Measurements from ENCODE around the gene CBX5. TPM values are rescaled to one million over a fixed set of nuclear protein-coding genes. Genes with fewer than 3 reads are reported as not detected.

CBX5 gene
- total and polyA plus RNA-seq, 9 of the 15 experiments (the other 6 are each of a cell fraction or from before 2014, with no cell fraction given), result 32.6 to 102 (median 59.2) TPM

GRCh38 chr12:54286042-54287030 is 6.4 kb upstream of the CBX5 start (continued):
- TF ChIP-seq CTCFL (IDR thresholded peaks at IDR 0.05; ENCODE audit: borderline replicate concordance, insufficient read depth, low read depth, low read length, poor library complexity, severe bottlenecking) (no peak), ZNF133 (CRISPR knock-in tag; IDR thresholded peaks at IDR 0.05) (no peak), IRF2 (CRISPR knock-in tag; IDR thresholded peaks at IDR 0.05) (no peak), TCF7 (IDR thresholded peaks at IDR 0.05; ENCODE audit: borderline replicate concordance) (no peak), RBBP5 (IDR thresholded peaks at IDR 0.05; ENCODE audit: borderline replicate concordance, insufficient read depth, low read length, poor library complexity, severe bottlenecking) (no peak), RERE (CRISPR knock-in tag; IDR thresholded peaks at IDR 0.05; ENCODE audit: borderline replicate concordance) (no peak), RAD21 (CRISPR knock-in tag; conservative IDR thresholded peaks at IDR 0.05 in 1 of 2, IDR thresholded peaks at IDR 0.05 in 1 of 2) (peak in 1 of 2 experiments; percentile 10; a peak in 1 of 4 replicates), KDM2B (CRISPR knock-in tag; IDR thresholded peaks at IDR 0.05) (no peak), CBX1 (IDR thresholded peaks at IDR 0.05; ENCODE audit: low read depth) (no peak), SOX6 (IDR thresholded peaks at IDR 0.05) (peak; percentile 75), GATAD2B (IDR thresholded peaks at IDR 0.05; ENCODE audit: borderline replicate concordance) (no peak; the same call in 1 of the 2 replicates), ZKSCAN1 (IDR thresholded peaks at IDR 0.05; ENCODE audit: low read depth, low read length) (no peak), RHOXF2B (CRISPR knock-in tag; conservative IDR thresholded peaks at IDR 0.05) (no peak)
- TF ChIP-seq, protein P1, sequence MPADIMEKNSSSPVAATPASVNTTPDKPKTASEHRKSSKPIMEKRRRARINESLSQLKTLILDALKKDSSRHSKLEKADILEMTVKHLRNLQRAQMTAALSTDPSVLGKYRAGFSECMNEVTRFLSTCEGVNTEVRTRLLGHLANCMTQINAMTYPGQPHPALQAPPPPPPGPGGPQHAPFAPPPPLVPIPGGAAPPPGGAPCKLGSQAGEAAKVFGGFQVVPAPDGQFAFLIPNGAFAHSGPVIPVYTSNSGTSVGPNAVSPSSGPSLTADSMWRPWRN (IDR thresholded peaks at IDR 0.05; ENCODE audit: low read depth), result peak; percentile 94
- TF ChIP-seq, protein P2, sequence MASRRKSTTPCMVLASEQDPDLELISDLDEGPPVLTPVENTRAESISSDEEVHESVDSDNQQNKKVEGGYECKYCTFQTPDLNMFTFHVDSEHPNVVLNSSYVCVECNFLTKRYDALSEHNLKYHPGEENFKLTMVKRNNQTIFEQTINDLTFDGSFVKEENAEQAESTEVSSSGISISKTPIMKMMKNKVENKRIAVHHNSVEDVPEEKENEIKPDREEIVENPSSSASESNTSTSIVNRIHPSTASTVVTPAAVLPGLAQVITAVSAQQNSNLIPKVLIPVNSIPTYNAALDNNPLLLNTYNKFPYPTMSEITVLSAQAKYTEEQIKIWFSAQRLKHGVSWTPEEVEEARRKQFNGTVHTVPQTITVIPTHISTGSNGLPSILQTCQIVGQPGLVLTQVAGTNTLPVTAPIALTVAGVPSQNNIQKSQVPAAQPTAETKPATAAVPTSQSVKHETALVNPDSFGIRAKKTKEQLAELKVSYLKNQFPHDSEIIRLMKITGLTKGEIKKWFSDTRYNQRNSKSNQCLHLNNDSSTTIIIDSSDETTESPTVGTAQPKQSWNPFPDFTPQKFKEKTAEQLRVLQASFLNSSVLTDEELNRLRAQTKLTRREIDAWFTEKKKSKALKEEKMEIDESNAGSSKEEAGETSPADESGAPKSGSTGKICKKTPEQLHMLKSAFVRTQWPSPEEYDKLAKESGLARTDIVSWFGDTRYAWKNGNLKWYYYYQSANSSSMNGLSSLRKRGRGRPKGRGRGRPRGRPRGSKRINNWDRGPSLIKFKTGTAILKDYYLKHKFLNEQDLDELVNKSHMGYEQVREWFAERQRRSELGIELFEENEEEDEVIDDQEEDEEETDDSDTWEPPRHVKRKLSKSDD (conservative IDR thresholded peaks at IDR 0.05; ENCODE audit: low read length), result no peak
